Activated T-cell treated with anti-CD3 and anti-CD28 coated beads, Interleukin-2, amount 50 U/mL, for 4 hours (primary cell): ENCODE data around the gene BPTF. TPM values are rescaled to one million over a fixed set of nuclear protein-coding genes. Genes with fewer than 3 reads are reported as not detected.
"Not testable (repeated sequence)": the region's sequence is repeated elsewhere in the genome, so short reads cannot be mapped to it uniquely, and the experiment has no call there.

Experiments used
- ATAC-seq, 2 donors: fragments of 200-7000 bp; cut with Tn5 transposase; one replicate each; pipeline ENCODE4 v1.10.0; 2021
- DNase-seq: peaks from one replicate; pipeline ENCODE4 v3.0.0-alpha.2; 2020
- H3K27me3 Mint-ChIP-seq: one replicate; pipeline ENCODE4 v1.8.0; 2021; ENCODE audit warnings: low read depth, mixed read lengths
- H3K36me3 Mint-ChIP-seq: one replicate; pipeline ENCODE4 v1.8.0; 2022; ENCODE audit warnings: mixed read lengths; ENCODE audit not compliant: insufficient read depth
- H3K4me1 Mint-ChIP-seq: one replicate; pipeline ENCODE4 v1.8.0; 2021; ENCODE audit warnings: low read depth, mixed read lengths
- H3K4me3 Mint-ChIP-seq: one replicate; pipeline ENCODE4 v1.8.0; 2021; ENCODE audit warnings: mild to moderate bottlenecking, moderate library complexity, mixed read lengths
- H3K9me3 Mint-ChIP-seq: one replicate; pipeline ENCODE4 v1.8.0; 2021; ENCODE audit warnings: mixed read lengths
- total RNA-seq, 3 donors: library from RNA; stranded (reverse); gene quantifications; one replicate each; pipeline ENCODE4 v1.2.1, GENCODE V29; 2021

The BPTF gene
- total RNA-seq, 3 donors from 2014 or later = 62.1 to 67.7 (median 62.2) TPM

GRCh38 chr17:67891481-67892119 lies 66.3 kb downstream of the BPTF start:
- Mint-ChIP-seq H3K4me1 (no peaks in the 10 kb centered on the region), H3K4me3 (no peak overlapping the region), H3K27me3 (no peaks in the 10 kb centered on the region), H3K9me3 (no peaks in the 10 kb centered on the region), H3K36me3 (peaks cover 27% of the 10 kb centered on the region)
- ATAC-seq (no peak), DNase-seq (no peak)

- no peaks in the 10 kb centered on the region for H3K4me1 Mint-ChIP-seq
- H3K9me3 Mint-ChIP-seq = no peaks in the 10 kb centered on the region
- no peak overlapping the region for H3K4me3 Mint-ChIP-seq
- DNase-seq (no peak), ATAC-seq (no peak)
- H3K27me3 Mint-ChIP-seq = no peaks in the 10 kb centered on the region
- peaks cover 20% of the 10 kb centered on the region for H3K36me3 Mint-ChIP-seq
These were observed 77.4 kb downstream of the BPTF start for GRCh38 chr17:67902511-67903231.

- H3K4me3 Mint-ChIP-seq, H3K4me1 Mint-ChIP-seq: not testable (repeated sequence)
These were observed 80.0 kb downstream of the BPTF start for GRCh38 chr17:67905298-67905697.

GRCh38 chr17:67910117-67910803 lies 85.0 kb downstream of the BPTF start:
- Mint-ChIP-seq H3K36me3 (peaks cover 40% of the 10 kb centered on the region), H3K4me1 (peaks cover 18% of the 10 kb centered on the region)
- DNase-seq, ATAC-seq, H3K4me3 Mint-ChIP-seq, H3K27me3 Mint-ChIP-seq, H3K9me3 Mint-ChIP-seq: not testable (repeated sequence)

More at GRCh38 chr17:67905298-67905697, 80.0 kb downstream of the BPTF start:
- ATAC-seq, H3K27me3 Mint-ChIP-seq, H3K9me3 Mint-ChIP-seq, DNase-seq: not testable (repeated sequence)
- peaks cover 32% of the 10 kb centered on the region for H3K36me3 Mint-ChIP-seq

- DNase-seq (no peak), ATAC-seq (peak; percentile 87 to 90)
- peaks cover 44% of the 10 kb centered on the region for H3K36me3 Mint-ChIP-seq
These were observed 85.9 kb downstream of the BPTF start for GRCh38 chr17:67911059-67911782.

GRCh38 chr17:67912088-67912487 lies 86.8 kb downstream of the BPTF start:
- Mint-ChIP-seq H3K36me3 (peaks cover 44% of the 10 kb centered on the region), H3K9me3 (no peaks in the 10 kb centered on the region), H3K4me1 (peaks cover 20% of the 10 kb centered on the region), H3K4me3 (no peak overlapping the region), H3K27me3 (no peaks in the 10 kb centered on the region)
- ATAC-seq (no peak), DNase-seq (no peak)

More at GRCh38 chr17:67911059-67911782, 85.9 kb downstream of the BPTF start:
- no peaks in the 10 kb centered on the region for H3K9me3 Mint-ChIP-seq
- no peaks in the 10 kb centered on the region for H3K27me3 Mint-ChIP-seq
- peaks cover 20% of the 10 kb centered on the region for H3K4me1 Mint-ChIP-seq
- peak overlapping the region; percentile 5 for H3K4me3 Mint-ChIP-seq

GRCh38 chr17:67912656-67913055 lies 87.4 kb downstream of the BPTF start:
- DNase-seq (no peak), ATAC-seq (no peak)
- H3K27me3 Mint-ChIP-seq = no peaks in the 10 kb centered on the region
- H3K4me3 Mint-ChIP-seq = no peak overlapping the region
- H3K9me3 Mint-ChIP-seq = no peaks in the 10 kb centered on the region
- H3K36me3 Mint-ChIP-seq = peaks cover 42% of the 10 kb centered on the region
- H3K4me1 Mint-ChIP-seq = peaks cover 20% of the 10 kb centered on the region

GRCh38 chr17:67920212-67920611 lies 94.9 kb downstream of the BPTF start:
- Mint-ChIP-seq H3K36me3 (peaks cover 19% of the 10 kb centered on the region), H3K9me3 (no peaks in the 10 kb centered on the region), H3K27me3 (no peaks in the 10 kb centered on the region), H3K4me1 (peaks cover 2% of the 10 kb centered on the region), H3K4me3 (no peak overlapping the region)
- ATAC-seq (no peak), DNase-seq (no peak)

GRCh38 chr17:67922503-67922902 lies 97.2 kb downstream of the BPTF start:
- peaks cover 15% of the 10 kb centered on the region for H3K36me3 Mint-ChIP-seq
- DNase-seq = no peak
- H3K9me3 Mint-ChIP-seq = no peaks in the 10 kb centered on the region
- no peaks in the 10 kb centered on the region for H3K27me3 Mint-ChIP-seq
- no peak for ATAC-seq
- H3K4me1 Mint-ChIP-seq = no peaks in the 10 kb centered on the region
- no peak overlapping the region for H3K4me3 Mint-ChIP-seq

- H3K36me3 Mint-ChIP-seq = peaks cover 22% of the 10 kb centered on the region
- not testable (repeated sequence) for ATAC-seq, H3K9me3 Mint-ChIP-seq, DNase-seq, H3K4me1 Mint-ChIP-seq, H3K4me3 Mint-ChIP-seq, H3K27me3 Mint-ChIP-seq
These were observed 103.5 kb downstream of the BPTF start for GRCh38 chr17:67928842-67929241.

- H3K27me3 Mint-ChIP-seq = no peaks in the 10 kb centered on the region
- ATAC-seq = no peak
These were observed 105.9 kb downstream of the BPTF start for GRCh38 chr17:67931227-67931626.

GRCh38 chr17:67942810-67943209 lies 117.5 kb downstream of the BPTF start:
- ATAC-seq (no peak), DNase-seq (no peak)
- no peak overlapping the region for H3K4me3 Mint-ChIP-seq
- no peaks in the 10 kb centered on the region for H3K27me3 Mint-ChIP-seq
- H3K4me1 Mint-ChIP-seq = no peaks in the 10 kb centered on the region
- H3K9me3 Mint-ChIP-seq = no peaks in the 10 kb centered on the region
- H3K36me3 Mint-ChIP-seq = peaks cover 40% of the 10 kb centered on the region

More at GRCh38 chr17:67931227-67931626, 105.9 kb downstream of the BPTF start:
- no peak overlapping the region for H3K4me3 Mint-ChIP-seq
- H3K9me3 Mint-ChIP-seq = no peaks in the 10 kb centered on the region
- DNase-seq = no peak
- peaks cover 25% of the 10 kb centered on the region for H3K36me3 Mint-ChIP-seq
- H3K4me1 Mint-ChIP-seq = no peaks in the 10 kb centered on the region

GRCh38 chr17:67944035-67944434 lies 118.7 kb downstream of the BPTF start:
- Mint-ChIP-seq H3K4me3 (no peak overlapping the region), H3K36me3 (peaks cover 43% of the 10 kb centered on the region), H3K27me3 (no peaks in the 10 kb centered on the region), H3K4me1 (no peaks in the 10 kb centered on the region), H3K9me3 (no peaks in the 10 kb centered on the region)
- ATAC-seq (no peak), DNase-seq (no peak)

GRCh38 chr17:67946513-67946912 lies 121.2 kb downstream of the BPTF start:
- ATAC-seq (no peak), DNase-seq (no peak)
- H3K4me1 Mint-ChIP-seq = no peaks in the 10 kb centered on the region
- no peak overlapping the region for H3K4me3 Mint-ChIP-seq
- no peaks in the 10 kb centered on the region for H3K9me3 Mint-ChIP-seq
- H3K27me3 Mint-ChIP-seq = no peaks in the 10 kb centered on the region
- peaks cover 38% of the 10 kb centered on the region for H3K36me3 Mint-ChIP-seq
